ENCODE measurements around the gene RIC8A. TPM values are rescaled to one million over a fixed set of nuclear protein-coding genes. Genes with fewer than 3 reads are reported as not detected.
A peak's percentile ranks its signal among the peaks of the same experiment; 100 is the strongest.

Gene RIC8A
- polyA plus RNA-seq, 2 of the 4 experiments (the other 2 are of a cell fraction): 82.0 to 101 TPM

DNA sequence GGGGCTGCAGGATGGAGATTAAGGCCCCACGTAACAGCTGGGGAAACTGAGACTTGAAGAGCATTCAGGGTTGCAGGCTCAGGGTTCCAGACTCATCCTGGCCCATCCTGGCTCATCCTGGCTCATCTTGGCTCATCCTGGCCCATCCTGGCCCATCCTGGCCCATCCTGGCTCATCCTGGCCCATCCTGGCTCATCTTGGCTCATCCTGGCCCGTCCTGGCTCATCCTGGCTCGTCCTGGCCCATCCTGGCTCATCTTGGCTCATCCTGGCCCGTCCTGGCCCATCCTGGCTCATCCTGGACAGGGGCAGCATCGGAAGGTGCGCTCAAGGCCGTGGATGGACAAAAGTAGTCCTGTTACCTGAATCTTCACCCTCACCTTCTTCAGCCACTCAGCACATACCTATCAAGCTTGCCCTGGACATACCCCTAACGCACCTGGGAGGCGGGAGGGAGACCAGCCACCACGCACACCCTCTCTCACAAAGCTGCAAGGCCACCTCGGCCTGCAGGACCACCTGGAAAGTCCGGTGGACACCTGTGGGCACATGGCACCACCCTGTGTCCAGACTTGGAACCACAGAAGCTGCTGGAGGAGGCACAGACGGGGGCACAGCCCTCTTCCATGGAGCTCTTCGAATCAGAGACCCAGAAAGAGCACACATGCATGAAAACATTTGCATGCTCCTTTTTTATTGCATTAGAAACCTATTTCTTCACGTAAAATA lies 50.4 kb downstream of the RIC8A start:
- ChIA-PET CTCF (interaction anchor here (0.8 to 7.2 kb wide), 5 partner anchors 8 to 47 kb away, joined by 3 to 40 read pairs (median 4); no protein-coding TSS in a partner anchor), POLR2A (no interaction called here)
- no peaks in the 10 kb centered on the region for H3K9me3 ChIP-seq
- FAIRE-seq (no peak), ATAC-seq (peak; percentile 70 to 71; a peak in 4 of 6 replicates), DNase-seq (ENCODE audit: low read depth in 1 of 2, low spot score in 1 of 2) (no peak)
- no peaks in the 10 kb centered on the region for H3K4me1 ChIP-seq
- 42% methylated on average over 13 of the region's 15 CpGs for whole genome bisulfite sequencing (ENCODE audit: missing lambda C conversion rate)
- no peak overlapping the region for H3K4me2 ChIP-seq
- TF ChIP-seq RAD21 (conservative IDR thresholded peaks at IDR 0.05 in 1 of 2, IDR thresholded peaks at IDR 0.05 in 1 of 2) (peak in 1 of 2 experiments; percentile 41; a peak in 2 of 5 replicates), JUN (IDR thresholded peaks at IDR 0.05) (no peak)
- TF ChIP-seq, protein P1, sequence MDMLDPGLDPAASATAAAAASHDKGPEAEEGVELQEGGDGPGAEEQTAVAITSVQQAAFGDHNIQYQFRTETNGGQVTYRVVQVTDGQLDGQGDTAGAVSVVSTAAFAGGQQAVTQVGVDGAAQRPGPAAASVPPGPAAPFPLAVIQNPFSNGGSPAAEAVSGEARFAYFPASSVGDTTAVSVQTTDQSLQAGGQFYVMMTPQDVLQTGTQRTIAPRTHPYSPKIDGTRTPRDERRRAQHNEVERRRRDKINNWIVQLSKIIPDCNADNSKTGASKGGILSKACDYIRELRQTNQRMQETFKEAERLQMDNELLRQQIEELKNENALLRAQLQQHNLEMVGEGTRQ (IDR thresholded peaks at IDR 0.05): no peak
- no peak overlapping the region for H3K4me3 ChIP-seq
- no peak overlapping the region for H3K27ac ChIP-seq

DNA sequence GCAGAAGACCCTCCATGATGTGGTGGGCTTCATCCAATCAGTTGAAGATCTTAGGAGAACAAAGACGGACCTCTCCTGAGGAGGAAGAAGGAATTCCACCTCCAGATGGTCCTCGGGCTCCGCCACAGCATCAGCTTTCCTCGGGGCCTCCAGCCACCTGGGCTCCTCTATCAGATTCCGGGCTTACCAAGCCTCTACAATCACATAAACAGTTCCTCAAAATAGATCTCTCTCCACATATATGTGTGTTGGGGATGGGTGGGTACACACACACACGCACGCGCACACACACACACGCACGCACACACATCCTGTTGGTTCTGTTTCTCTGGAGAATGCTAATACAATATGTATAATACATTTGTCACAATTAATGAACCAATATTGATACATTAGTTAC lies 51.9 kb downstream of the RIC8A start:
- H3K4me1 ChIP-seq: no peaks in the 10 kb centered on the region
- no peak overlapping the region for H3K4me2 ChIP-seq
- H3K9me3 ChIP-seq: no peaks in the 10 kb centered on the region
- ChIA-PET CTCF (interaction anchor here (1.3 to 7.2 kb wide), 3 partner anchors 8 to 19 kb away, joined by 3 to 40 read pairs (median 4); partner anchors contain the start of gene NLRP6), POLR2A (no interaction called here)
- TF ChIP-seq KDM1A (IDR thresholded peaks at IDR 0.05; ENCODE audit: low read depth): no peak
- TF ChIP-seq GATA3 (IDR thresholded peaks at IDR 0.05; ENCODE audit: borderline replicate concordance): no peak
- TF ChIP-seq ESRRA (IDR thresholded peaks at IDR 0.05; ENCODE audit: borderline replicate concordance, low read length): no peak
- no peak for TF ChIP-seq PHF8 (IDR thresholded peaks at IDR 0.05; ENCODE audit: borderline replicate concordance, low read depth)
- TF ChIP-seq CEBPB (IDR thresholded peaks at IDR 0.05): no peak
- TF ChIP-seq, protein P2, sequence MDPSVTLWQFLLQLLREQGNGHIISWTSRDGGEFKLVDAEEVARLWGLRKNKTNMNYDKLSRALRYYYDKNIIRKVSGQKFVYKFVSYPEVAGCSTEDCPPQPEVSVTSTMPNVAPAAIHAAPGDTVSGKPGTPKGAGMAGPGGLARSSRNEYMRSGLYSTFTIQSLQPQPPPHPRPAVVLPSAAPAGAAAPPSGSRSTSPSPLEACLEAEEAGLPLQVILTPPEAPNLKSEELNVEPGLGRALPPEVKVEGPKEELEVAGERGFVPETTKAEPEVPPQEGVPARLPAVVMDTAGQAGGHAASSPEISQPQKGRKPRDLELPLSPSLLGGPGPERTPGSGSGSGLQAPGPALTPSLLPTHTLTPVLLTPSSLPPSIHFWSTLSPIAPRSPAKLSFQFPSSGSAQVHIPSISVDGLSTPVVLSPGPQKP (IDR thresholded peaks at IDR 0.05; ENCODE audit: low read depth, low read length): no peak
- TF ChIP-seq RARB (CRISPR knock-in tag; IDR thresholded peaks at IDR 0.05): no peak
- TF ChIP-seq ZNF302 (CRISPR knock-in tag; IDR thresholded peaks at IDR 0.05): no peak
- no peak for TF ChIP-seq BCL3 (IDR thresholded peaks at IDR 0.05)
- TF ChIP-seq BHLHE40 (IDR thresholded peaks at IDR 0.05; ENCODE audit: low read depth, low read length): no peak
- no peak for TF ChIP-seq PBX3 (IDR thresholded peaks at IDR 0.05)
- TF ChIP-seq, protein P3, sequence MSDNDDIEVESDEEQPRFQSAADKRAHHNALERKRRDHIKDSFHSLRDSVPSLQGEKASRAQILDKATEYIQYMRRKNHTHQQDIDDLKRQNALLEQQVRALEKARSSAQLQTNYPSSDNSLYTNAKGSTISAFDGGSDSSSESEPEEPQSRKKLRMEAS (IDR thresholded peaks at IDR 0.05): no peak
- TF ChIP-seq, protein P4, sequence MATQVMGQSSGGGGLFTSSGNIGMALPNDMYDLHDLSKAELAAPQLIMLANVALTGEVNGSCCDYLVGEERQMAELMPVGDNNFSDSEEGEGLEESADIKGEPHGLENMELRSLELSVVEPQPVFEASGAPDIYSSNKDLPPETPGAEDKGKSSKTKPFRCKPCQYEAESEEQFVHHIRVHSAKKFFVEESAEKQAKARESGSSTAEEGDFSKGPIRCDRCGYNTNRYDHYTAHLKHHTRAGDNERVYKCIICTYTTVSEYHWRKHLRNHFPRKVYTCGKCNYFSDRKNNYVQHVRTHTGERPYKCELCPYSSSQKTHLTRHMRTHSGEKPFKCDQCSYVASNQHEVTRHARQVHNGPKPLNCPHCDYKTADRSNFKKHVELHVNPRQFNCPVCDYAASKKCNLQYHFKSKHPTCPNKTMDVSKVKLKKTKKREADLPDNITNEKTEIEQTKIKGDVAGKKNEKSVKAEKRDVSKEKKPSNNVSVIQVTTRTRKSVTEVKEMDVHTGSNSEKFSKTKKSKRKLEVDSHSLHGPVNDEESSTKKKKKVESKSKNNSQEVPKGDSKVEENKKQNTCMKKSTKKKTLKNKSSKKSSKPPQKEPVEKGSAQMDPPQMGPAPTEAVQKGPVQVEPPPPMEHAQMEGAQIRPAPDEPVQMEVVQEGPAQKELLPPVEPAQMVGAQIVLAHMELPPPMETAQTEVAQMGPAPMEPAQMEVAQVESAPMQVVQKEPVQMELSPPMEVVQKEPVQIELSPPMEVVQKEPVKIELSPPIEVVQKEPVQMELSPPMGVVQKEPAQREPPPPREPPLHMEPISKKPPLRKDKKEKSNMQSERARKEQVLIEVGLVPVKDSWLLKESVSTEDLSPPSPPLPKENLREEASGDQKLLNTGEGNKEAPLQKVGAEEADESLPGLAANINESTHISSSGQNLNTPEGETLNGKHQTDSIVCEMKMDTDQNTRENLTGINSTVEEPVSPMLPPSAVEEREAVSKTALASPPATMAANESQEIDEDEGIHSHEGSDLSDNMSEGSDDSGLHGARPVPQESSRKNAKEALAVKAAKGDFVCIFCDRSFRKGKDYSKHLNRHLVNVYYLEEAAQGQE (IDR thresholded peaks at IDR 0.05): no peak
- no peak for TF ChIP-seq JUNB (IDR thresholded peaks at IDR 0.05)
- no peak for TF ChIP-seq CTCF (IDR thresholded peaks at IDR 0.05)
- TF ChIP-seq SMC3 (IDR thresholded peaks at IDR 0.05): no peak
- no peak for TF ChIP-seq ZFP36 (IDR thresholded peaks at IDR 0.05; ENCODE audit: borderline replicate concordance, partially characterized antibody)
- TF ChIP-seq FOSB (CRISPR knock-in tag; IDR thresholded peaks at IDR 0.05): no peak
- DNase-seq (ENCODE audit: low read depth in 1 of 2, low spot score in 1 of 2) (no peak), FAIRE-seq (no peak), ATAC-seq (no peak)
- 66% methylated on average over 10 of the region's 10 CpGs for WGBS (ENCODE audit: missing lambda C conversion rate)
- H3K4me3 ChIP-seq: no peak overlapping the region
- H3K27ac ChIP-seq: no peak overlapping the region

All from A549 (cell line).